ENCODE measurements around the gene PSMD12.
"Not testable (repeated sequence)": the region's sequence is repeated elsewhere in the genome, so short reads cannot be mapped to it uniquely, and the experiment has no call there.

Gene PSMD12

DNA sequence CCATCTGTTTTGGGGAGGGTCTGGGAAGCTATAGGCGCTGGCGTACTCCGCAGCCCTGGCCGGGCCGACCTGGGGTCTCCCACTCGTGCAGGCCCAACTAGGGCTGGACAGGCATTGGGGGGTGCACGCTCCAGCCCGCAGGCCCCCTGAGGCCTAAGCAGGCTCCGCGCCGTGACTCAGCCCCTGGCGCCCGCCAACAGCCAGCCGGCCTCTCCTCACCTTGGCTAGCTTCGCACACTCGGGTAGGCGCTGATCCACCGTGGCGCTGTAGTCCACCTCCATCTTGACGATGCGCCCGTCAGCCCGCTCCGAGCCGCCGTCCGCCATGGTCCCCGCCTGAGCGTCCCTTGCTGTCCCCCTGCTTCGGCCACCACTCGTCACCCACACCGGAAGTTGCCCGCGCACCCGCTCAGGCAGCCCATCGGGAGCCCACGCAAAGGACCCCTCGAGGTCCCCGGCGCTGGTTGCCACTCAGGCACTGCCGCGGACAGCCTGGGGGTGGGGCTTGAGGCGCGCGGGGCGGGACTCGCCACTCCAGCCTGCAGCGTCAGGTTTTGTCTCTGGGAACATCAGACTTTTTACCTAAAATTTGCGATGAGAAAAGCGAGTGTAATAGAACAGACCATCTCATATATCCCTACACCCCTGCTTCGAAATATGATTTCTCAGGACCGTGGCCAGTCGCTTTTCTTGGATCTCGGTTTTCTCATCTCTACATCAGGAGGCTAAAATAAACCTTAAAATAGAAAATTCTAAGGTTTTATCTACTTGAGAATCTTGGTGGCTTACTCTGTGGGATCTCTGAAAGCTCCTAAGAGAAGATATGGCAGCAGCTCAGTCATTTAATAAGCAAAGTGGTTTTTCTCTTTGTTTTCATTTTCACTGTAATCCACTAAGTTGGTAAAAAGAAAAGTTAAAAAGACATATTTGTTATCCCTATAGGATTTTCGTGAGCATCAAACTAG is at the start of gene PSMD12:
PSMD12 (minus strand) TSS at position 385 of the 965 bp plus-strand sequence; CDS start at position 327, 58 bp downstream.
- peak; percentile 76 for DNase-seq

DNA sequence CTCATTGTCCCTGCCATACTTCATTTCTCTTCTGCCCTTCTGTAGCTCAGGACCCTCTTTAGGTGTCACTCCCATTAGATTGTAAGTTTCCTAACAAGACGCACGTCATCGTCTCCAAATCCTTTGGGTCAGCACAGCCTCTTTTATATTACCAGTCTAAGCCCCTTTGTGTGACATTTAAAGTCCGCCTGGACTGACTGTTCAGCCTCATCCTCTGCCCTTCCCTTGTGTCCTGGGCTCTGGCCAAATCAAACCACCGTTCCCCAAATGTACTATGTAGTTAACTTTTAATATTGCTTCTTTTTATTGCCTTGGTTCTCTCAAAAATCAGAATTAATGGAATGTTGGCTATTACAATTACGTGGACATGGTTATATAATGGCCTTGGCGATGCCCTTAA is 48.9 kb upstream of the PSMD12 start:
- no peak for DNase-seq

DNA sequence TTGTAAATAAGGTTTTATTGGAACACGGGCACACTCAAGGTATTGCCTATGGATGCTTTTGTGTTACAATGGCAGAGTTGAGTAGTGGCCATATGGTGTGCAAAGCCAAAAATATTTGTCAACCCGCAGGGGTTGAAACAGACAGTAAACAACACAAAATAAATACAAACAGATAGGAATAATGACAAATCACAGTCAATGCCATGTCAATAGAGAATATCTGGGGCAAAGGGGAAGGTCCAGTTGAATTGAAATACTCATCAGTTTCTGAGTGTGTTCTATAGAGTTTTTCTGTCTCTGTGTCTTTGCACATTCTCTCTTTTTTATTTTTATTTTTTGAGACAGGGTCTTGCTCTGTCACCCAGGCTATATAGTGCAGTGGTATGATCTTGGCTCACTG is 48.2 kb upstream of the PSMD12 start:
- no peak for DNase-seq

DNA sequence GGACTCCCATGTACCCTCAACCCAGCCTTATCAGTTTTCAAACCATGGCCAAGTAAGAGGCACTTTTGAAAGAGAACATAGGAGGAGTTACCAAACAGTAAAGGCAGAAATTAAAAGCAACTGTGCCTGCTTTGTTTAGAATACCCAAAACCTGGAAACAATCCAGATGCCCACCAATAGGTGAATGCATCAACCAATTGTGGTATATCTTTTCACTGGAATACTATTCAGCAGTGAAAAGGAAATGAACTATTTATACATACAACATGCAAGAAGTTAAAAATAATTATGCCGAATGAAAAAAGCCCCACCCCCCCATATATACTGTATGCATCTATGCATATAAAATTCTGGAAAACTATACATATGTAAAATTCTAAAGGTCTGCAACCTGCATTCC is 47.8 kb upstream of the PSMD12 start:
- DNase-seq, result no peak

DNA sequence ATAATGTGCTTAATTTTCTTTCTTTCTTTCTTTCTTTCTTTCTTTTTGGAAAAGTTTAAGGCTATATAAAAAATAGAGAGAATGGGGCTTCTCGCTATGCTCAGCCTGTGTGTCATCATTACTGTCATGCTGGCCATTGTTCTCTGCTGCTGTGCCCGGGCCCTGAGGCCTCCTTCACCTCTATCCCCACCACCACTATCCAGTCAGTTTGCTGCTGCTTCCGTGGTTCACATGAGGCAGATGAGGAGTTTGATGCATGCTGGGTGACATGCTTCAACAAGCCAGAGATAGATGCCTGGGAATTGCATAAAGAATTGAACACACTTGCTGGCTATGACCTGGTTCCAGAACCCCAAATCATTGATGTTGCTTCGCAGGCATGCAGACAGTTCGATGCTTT is 47.0 kb upstream of the PSMD12 start:
- no peak for DNase-seq

DNA sequence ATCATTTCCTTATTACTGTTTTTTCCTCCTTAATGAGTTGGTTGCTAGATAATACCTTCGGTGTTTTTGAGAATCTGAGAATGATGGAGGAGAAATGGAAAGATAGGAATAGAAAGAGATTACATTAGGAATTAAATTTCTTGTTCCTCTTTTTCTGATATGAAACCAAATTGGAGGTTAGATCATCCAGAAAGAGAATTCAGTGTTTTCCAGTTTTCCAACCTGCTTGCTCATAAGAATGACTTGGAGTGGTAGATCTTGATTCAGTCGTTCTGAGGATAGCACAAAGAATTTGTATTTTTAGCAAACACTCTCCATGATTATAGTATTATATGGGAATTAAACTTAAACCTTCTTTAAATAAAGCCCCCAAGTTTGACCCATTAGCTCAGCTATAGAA is 46.6 kb upstream of the PSMD12 start:
- DNase-seq, result no peak

DNA sequence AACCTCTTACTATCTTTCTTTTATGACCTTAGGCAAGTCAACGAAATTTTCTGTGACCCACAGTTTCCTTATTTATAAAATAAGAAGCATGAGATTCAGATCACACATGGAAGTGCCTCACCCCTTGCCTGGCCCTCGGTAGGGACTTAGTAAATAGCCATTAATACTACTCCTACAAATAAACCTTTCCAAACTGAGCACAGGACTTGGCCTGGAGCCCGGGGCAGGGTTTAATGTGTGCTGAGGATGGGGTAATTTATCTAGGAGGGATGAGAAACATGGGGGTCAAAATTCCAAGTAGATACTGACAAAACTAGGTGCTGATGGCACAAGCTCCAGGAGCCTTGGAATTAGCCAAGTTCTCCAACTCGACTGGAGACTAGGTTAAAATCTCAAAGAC is 45.7 kb upstream of the PSMD12 start:
- DNase-seq, result no peak

GRCh38 chr17:67411397-67411796 is 45.0 kb upstream of the PSMD12 start:
- no peak for DNase-seq

- not testable (repeated sequence) for DNase-seq
These were observed 42.1 kb upstream of the PSMD12 start for GRCh38 chr17:67408455-67408830.

DNA sequence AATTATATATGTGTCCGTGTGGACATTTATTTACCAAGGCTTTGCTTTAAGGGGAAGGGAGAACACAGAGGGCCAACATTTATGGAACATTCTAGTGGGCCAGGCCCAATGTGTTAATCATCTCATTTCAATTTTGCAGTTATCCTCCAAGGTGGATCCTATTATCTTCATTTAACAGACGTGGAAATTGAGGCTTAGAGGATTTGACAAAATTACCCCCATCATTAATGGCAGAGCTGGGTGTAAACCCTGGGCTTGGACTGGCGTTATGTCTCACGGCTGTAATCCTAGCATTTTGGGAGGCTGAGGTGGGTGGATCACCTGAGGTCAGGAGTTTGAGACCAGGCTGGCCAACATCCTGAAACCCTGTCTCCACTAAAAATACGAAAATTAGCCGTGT is 37.1 kb upstream of the PSMD12 start:
- no peak for DNase-seq

DNA sequence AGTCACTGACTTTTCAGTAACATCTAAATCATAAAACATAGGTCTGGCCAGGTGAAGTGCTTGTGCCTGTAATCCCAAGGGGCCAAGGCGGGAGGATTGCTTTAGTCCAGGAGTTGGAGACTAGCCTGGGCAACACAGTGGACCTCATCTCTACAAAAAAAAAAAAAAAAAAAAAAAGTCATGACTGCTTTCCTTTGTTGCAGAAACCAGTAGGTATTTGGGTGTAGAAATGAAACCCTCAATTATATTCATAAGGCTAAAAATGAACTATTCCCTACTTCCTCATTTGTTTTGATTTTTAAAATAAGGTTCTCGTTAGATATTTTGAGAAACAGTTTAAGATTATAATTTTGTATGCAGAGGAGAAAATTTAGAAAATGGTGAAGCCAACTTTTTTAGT is 36.7 kb upstream of the PSMD12 start:
- DNase-seq, result no peak

GRCh38 chr17:67401598-67402504 is 35.5 kb upstream of the PSMD12 start:
- DNase-seq, result no peak

DNA sequence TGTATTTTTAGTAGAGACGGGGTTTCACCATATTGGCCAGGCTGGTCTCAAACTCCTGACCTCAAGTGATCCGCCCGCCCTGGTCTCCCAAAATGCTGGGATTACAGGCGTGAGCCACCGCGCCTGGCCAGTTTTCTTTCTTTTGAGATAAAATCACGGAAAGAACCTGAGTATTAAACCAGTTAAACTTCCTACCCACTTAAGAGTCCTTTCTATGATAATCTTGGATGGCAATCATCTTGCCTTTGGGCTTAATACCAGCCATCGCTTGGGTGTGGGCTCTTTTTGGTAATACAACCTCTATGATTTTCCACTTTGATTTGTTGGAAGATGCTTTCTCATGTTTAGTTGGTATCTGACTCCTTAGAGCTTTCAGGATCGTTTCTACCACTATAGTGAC is 34.7 kb upstream of the PSMD12 start:
- no peak for DNase-seq

DNA sequence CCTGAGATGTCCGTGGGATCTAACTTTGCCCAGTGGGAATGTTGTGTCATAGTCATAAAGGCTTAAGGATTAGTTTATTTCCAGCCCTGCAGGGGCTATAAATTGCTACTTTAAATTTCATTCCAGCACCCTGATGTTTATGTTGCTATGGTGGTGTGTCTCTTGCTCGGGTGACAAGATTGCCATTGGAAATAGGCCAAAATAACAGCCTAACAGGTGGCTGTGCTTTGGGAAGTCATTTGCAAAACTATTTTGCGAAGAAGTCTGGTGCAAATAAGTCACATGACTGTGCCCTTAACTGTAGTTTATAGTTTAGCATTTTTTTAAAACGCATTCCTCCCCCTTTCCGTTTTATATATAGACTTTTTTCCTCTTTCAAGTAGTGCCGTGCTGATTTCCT is 33.8 kb upstream of the PSMD12 start:
- no peak for DNase-seq

GRCh38 chr17:67399676-67400075 is 33.3 kb upstream of the PSMD12 start:
- no peak for DNase-seq

- no peak for DNase-seq
These were observed 27.5 kb upstream of the PSMD12 start for GRCh38 chr17:67393809-67394397.

- no peak for DNase-seq
These were observed 25.7 kb upstream of the PSMD12 start for GRCh38 chr17:67392111-67392510.

DNA sequence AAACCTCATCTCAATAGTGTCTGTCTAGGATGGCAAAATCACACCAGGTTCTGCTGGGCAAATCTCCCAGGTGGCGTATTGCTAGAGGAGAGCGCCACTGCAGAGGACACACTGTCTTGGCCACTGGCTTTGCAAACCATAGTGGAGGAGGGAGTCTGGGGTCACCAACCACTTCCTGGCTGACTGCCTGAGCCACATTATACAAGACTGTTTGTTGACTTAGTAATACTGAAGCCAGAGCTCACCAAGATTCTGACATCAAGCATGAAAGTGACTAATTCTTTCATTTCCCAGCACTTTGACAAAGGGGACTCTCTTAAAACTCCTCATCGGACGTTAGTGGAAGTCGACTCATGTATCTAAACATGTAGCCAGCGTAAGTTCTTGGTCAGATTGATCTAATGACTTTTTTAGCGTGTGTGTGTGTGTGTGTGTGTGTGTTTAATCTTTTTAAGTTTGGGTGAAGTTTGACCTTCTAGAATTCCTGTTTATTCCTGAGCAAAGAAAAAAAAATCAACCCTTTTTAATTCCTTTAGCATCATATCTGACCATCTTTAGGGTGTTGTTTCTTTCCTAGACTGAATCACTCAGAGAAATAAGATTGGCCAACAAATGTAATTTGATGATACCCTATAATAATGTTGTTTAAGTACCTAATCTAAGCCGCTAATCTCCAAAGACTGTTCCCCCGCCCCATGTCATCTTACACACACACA is 24.4 kb upstream of the PSMD12 start:
- peak; percentile 93 for DNase-seq

GRCh38 chr17:67390006-67390645 is 23.7 kb upstream of the PSMD12 start:
- DNase-seq, result peak; percentile 96

DNA sequence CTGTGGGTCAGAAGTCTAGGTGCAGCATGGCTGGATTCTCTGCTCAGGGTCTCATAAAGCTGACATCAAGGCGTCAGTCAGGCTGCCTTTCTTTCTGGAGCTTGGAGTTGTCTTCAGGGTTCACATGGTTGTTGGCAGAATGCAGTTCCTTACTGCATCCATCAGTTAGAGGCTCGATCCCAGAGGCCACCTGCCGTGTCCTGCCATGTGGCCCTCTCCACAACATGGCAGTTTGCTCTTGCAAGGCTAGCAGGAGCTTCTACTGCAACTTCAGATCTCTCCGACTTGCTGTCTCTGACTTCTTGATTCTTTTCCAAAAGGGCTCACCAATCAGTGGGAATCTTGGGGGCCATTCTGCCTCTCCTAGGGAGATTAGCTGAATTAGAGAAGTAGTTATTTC is 22.6 kb upstream of the PSMD12 start:
- DNase-seq, result no peak

- not testable (repeated sequence) for DNase-seq
These were observed 22.2 kb upstream of the PSMD12 start for GRCh38 chr17:67388536-67388935.

GRCh38 chr17:67386965-67387551 is 20.7 kb upstream of the PSMD12 start:
- DNase-seq, result no peak
